NCI-H2081 (cell line): ENCODE data around the gene ALPI.
"Not testable (repeated sequence)": the region's sequence is repeated elsewhere in the genome, so short reads cannot be mapped to it uniquely, and the experiment has no call there.

Experiments used
- DNase-seq, 2 experiments: peaks; one replicate each; lab custom pipeline; 2025; lab: John Stamatoyannopoulos, UW

The ALPI gene

DNA sequence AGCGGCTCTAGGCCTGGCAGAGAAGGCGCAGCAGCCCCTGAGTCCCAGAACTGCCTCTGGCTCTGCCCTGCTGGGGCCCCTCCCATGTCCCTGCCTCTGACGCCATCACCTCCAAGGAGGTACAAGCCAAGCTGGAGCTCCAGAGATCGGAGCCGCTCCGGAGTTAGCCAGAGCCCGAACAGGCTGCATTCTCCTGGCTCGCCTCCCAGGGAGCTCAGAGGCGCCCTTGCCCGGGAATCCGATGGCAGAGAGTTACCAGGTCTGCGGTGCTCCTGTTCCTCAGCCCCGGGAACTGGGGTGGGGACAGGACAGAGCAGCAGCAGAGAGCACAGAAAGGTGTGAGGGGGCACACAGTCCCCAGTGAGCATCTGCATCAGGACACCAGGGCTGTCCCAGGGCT lies 12.9 kb upstream of the ALPI start:
- not testable (repeated sequence) for DNase-seq

DNA sequence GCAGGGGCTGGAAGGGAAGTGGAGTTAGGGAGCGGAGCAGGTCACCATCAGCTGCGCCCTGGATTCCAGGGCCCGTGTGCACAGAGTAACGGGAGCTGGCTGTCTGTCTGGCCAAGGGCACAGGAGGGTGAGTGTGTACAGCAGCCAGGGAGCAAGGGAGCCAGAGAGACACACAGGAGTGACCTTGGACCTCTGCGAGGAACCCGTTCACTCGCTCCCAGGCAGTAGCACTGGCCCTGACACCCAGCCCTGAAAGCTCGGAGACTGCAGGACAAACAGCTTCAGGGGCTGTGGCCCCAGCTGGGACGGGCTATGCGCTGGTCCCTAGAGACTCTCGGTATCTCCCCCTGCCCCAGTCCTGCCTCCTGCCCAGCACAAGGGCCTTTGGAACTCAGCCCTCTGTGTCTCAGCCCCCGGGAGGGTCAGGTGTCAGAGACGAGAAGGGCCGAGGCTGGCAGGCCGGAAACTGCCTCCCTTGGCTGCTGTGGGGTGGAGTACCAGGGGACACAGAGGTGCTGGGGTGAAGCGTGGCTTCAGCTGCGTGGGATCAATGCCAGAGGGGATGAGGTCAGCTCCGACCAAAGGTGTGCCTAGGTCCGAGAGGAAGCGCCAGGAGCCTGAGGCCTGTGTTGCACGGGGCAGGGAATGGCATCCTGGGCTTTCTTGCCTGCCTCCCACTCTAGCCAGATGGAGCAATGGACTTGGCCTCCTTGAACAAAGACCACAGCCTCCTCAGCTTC lies 12.1 kb upstream of the ALPI start:
- not testable (repeated sequence) for DNase-seq

DNA sequence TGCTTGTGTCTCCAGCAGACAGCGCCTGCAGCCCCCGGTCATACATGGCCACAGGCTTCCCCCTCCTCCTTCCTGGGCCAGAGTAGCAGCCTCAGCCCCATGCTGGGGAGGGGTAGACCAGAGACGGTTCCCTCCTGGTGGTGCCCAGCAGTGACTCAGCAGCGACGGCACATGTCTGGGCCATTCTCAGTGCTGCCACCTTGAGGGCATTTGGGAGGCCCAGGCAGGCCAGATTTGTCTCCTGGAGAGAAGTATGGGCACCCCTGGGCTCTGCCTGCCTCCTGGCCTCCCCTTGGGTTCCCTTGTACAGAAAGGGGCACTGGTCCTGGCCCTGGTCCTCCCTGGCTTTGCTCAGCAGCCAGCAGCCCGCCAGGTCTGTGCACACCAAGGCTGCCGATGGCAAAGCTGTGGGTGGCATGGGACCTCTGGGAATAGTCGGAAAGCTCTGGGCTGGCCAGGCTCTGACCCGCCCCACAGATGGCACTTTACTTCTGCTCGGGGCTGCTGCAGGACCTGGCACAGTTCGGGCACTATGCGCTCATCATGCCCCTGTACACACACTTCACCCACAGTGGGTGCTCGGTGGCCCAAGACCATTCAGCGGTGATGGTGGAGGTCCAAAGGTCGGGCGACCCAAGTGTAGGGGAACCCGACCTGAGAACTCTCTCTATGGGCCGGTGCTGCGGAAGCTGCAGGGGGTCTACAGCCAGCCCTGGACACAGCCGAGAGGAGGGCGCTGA lies 11.4 kb upstream of the ALPI start:
- DNase-seq = peak; percentile 25 to 38

DNA sequence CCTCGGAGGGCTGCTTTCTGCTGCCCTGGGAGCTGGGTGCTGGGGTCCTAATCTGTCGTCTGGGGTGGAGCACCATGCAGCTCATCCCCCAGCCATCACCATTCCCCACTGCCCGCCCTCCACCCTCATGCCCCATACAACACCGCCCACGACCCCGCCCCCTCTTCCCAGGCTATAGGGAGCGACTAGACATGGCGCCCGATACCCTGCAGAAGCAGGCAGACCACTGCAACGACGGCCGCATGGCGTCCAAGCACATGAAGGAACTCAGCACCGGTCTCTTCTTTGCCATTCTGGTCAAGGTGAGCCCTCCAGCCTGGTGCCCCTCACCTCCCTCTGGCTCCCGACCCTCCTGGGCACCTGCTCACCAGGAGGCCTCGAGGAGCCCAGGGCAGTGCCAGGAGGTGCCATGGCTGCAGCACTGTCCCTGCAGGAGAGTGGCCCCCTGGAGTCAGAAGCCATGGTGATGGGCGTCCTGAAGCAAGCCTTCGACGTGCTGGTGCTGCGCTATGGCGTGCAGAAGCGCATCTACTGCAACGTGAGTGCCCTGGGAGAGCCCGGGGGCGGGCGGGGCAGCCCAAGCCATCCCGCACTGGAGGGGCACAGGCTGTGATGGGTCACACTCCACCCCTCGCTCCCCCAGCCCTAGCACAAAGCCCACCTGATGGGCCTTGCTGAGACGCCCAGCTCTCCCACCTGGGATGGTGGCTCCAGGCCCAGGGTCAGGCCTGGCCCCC lies 10.6 kb upstream of the ALPI start:
- DNase-seq = not testable (repeated sequence)

DNA sequence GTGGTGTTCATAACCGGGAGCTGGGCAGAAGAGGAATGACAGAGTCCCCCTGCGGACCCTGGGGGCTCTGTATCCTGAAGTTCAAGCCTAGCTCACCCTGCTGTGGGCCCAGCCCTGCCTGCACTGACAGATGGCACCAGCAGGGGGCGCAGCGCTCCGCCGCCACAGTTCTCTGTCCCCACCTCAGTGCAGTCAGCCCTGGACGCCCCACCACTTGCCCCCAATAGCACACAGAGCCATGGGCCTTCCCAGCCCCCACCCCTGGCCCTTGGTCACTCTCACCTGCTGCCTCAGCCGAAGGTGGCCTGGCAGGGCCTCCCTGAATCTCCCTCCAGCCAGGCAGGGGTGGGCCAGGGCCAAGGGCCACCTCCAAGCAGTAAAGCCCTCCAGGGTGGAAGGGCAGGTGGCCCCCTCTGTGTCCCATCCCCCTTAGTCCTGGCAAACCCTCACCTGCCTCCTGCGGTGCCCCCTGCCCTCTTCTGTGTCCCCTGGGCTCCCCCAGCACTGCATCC lies 9.6 kb upstream of the ALPI start:
- DNase-seq = not testable (repeated sequence)

DNA sequence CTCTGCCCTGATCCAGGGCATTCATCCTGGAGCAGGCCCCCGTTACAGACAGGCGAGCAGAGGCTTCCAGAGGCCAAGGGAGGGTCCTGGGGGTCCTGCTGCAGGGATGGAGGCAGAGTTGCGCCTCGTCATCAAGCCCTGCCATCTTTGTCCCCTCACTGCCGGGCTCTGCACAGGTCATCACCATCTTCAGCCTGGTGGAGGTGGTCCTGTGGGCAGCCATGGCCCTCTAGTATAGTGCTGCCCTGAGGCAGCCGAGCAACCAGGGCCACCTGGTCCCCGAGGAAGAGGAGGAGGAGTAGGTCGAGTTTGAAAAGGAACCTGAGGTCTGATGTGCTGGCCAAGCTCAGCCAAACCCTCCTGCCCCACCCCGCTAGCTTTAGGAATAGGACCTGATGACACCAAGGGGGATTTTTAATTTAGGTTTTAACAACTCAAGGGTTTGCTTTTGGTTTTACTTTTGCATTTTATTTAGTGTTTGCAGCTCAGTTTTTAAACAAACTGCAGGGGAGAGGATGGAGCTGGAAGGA lies 8.8 kb upstream of the ALPI start:
- DNase-seq = no peak

DNA sequence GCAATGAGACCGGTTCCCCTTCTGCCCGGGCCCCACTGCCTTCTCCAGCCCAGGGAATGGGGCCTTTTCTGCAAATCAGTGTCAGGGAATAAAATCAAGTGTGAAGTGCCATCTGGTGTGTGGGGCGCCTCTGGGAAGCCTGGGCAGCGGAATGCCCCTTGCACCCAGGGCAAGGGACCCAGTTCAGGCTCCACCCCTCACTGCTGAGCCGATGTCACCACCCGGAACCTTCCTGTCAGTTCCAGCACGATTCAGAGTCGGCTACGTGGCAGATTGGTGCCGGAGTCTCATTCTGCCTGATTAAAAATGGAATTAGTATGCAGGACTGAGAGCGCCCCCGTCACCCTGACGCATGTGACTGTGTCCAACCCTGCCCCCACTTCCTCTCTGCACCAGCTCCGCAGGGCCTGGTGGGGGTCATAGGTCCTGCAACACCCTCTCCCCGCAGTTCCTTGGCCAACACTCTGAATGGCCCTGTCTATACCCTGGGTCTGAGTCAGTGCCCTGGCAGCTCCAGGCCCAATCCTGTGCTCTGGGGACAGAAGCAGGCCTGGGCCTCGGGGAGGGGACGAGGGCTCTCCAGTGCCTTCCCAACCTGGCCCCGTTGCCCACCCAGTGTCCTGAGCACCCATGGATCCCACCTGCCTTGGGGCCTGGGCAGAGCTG lies 8.2 kb upstream of the ALPI start:
- no peak for DNase-seq

DNA sequence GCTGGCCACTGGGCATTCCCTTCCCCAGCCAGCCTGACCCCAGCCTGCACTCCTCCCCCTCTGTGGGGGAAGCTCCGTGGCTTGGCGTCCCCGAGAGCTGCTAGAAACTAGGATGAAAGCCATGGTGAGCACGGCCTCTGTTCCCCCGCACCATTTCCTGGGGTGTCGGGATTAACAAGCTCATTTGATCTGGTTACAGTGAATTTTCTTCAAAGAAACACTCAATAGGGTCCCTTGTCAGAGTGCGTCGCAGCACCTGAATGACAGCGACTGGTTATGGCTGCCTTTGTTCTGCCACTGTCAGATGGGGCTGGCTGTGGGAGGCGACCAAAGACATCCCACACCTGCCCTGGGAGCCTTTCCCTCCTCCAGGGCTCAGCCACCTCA lies 7.7 kb upstream of the ALPI start:
- no peak for DNase-seq

DNA sequence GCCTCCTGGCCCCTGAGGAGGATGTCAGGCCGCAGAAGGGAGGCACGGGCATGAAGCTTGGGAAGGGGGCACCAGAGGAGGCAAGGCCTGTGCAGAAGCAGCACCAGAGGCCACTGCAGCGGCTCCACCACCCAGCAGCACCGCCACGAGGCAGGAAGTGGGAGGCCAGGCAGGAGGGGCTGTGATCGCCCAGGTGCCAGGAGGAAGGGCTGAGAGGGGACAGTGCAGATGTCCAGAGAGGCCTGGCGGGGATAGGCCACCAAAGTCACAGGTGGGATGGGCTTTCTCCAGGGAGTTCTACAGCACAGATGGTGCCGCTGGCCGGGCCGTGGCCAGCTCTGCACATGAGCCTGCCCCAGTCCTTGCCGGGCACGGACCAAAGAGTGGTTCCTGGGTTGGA lies 6.0 kb upstream of the ALPI start:
- no peak for DNase-seq

DNA sequence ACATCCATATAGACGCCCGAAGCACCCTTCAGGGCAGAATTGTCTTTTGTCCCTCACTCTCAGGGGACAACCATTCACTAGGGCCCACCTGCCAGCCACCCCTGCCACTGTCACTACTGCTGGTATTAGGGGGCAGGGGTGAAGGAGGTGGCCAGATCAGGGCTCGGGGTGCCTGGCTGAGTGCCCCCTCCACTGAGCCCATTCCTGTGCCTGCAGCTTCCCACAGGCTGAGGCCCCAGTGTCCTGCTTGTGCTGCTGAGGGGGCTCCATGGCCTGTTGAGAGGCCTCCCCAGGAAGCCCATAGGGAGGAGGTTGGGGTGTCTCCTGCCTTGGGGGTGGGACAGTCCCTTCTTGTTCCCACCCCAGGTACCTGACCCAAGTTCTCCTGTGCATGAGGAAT lies 4.3 kb upstream of the ALPI start:
- not testable (repeated sequence) for DNase-seq

DNA sequence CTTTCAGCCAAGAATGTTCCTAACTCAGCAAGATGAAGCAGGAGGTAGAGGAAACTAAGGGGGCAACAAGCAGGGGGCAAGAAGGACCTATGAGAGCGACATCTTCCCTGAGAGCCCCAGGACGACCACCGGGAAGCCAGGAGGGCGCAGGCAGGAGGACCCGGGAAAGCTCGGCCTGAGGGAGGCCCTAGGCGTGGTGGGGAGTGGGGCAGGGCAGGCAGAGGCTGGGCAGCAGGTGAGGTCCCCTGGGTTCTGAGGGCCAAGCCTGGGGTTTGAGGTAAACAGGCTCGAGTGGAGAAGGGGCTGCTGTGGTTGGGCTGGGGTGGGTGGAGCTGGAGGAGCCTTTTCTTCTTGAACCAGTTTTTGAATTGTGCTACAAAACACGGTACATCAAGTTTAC lies 1.3 kb upstream of the ALPI start:
- no peak for DNase-seq

DNA sequence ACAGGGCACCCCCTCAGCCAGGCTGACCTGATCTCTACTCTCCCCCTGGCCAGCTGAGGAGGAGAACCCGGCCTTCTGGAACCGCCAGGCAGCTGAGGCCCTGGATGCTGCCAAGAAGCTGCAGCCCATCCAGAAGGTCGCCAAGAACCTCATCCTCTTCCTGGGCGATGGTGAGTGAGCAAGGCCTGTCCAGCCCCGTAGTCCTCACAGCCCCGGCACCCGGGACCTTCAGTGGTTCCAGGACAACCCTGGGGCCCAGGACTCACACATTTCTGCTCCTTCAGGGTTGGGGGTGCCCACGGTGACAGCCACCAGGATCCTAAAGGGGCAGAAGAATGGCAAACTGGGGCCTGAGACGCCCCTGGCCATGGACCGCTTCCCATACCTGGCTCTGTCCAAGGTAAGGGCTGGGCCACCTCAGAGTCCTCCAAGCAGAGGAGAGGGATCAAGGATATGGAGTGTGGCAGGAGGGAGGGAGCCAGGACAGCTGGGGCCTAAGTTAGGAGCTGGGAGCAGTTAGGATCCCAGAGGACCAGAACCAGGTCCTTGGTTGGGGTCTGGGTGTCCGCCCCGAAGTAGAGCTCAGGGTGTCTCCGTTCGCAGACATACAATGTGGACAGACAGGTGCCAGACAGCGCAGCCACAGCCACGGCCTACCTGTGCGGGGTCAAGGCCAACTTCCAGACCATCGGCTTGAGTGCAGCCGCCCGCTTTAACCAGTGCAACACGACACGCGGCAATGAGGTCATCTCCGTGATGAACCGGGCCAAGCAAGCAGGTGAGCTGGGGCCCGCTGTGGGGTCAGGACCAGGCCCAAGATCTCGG lies 555 bp downstream of the ALPI start:
- DNase-seq = no peak

DNA sequence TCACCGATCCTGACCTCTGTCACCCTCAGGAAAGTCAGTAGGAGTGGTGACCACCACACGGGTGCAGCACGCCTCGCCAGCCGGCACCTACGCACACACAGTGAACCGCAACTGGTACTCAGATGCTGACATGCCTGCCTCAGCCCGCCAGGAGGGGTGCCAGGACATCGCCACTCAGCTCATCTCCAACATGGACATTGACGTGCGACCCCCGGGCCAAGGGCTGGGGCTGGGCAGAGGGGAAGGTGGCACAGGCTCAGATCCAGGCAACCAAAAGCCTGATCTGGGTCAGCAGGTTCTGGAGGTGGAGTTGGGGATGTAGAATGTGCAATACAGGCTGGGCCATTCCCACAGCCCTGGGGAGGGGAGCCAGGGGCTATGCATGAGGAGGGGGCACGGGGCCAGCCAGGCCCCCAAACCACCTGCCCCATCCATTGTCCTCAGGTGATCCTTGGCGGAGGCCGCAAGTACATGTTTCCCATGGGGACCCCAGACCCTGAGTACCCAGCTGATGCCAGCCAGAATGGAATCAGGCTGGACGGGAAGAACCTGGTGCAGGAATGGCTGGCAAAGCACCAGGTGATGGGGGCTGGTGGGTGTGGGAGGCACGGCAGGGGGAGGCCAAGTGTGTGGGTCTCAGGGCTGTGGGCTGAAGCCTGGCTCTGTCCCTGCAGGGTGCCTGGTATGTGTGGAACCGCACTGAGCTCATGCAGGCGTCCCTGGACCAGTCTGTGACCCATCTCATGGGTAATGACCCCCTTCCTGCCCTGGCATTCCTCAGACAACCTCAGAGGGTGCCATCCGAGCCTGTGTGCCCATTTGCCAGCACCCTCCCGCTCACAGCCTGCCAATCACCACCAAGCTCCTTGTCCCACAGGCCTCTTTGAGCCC lies 1.4 kb downstream of the ALPI start:
- DNase-seq = no peak

DNA sequence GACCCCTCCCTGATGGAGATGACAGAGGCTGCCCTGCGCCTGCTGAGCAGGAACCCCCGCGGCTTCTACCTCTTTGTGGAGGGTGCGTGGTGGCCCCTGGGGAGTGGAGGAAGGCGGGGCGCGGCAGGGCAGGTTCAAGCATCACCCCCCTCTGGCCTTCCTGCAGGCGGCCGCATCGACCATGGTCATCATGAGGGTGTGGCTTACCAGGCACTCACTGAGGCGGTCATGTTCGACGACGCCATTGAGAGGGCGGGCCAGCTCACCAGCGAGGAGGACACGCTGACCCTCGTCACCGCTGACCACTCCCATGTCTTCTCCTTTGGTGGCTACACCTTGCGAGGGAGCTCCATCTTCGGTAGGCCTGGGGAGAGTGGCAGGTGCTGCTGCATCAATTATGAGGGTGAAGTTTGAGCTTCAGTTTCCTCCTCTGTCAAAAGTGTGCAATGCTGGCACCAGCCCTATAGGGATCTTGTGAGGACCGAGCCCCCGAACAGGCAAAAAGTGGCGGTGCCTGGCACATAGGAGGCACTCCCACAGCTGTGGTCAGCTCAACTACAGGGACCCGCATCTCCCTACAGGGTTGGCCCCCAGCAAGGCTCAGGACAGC lies 2.2 kb downstream of the ALPI start:
- no peak for DNase-seq

DNA sequence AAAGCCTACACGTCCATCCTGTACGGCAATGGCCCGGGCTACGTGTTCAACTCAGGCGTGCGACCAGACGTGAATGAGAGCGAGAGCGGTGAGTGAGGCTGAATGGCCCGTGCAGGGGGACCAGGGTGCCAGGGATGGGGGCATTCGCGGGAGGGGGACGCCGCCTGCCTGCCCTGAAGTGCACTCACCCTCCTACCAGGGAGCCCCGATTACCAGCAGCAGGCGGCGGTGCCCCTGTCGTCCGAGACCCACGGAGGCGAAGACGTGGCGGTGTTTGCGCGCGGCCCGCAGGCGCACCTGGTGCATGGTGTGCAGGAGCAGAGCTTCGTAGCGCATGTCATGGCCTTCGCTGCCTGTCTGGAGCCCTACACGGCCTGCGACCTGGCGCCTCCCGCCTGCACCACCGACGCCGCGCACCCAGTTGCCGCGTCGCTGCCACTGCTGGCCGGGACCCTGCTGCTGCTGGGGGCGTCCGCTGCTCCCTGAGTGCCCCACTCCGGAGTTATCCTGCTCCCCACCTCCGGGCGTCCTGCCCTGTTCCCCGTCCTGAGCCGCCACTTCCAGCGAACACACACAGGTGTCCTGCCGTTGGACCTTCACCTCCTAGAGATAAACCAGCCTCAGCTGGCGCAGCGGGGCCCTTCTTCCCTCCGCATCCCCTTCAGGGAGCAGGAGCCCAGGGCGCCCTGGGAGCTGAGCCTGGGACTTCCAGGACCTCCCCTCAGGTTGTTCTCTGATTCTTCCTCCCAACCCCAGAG lies 2.9 kb downstream of the ALPI start:
- no peak for DNase-seq

DNA sequence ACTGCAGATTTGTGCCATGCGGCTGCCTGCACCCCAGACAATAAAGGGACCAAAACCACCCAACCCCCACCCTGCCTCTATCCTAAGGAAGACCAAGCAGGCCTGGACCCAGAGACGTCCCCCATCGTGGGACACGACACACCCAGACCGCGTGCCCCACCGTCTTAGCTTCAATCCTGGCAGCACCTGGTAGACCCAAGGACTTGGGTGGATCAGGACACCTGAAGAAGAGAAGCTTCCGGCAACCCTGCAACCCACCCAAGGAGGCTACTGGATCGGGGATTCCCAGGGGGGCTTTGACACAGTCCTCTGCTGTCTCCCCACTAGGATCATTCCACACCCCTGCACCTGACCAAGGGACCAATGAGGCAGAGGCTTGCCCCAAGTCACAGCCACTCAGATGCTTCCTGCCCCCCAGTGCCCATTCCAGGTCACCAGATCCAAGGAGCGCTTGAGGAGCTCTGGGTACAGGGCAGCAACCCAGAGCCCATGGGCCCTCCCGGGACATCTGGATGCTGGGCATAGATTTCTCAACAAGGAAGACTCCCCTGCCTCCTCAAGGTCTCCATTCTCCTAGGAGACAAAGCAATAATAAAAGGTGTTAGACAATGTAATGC lies 3.6 kb downstream of the ALPI start:
- no peak for DNase-seq

DNA sequence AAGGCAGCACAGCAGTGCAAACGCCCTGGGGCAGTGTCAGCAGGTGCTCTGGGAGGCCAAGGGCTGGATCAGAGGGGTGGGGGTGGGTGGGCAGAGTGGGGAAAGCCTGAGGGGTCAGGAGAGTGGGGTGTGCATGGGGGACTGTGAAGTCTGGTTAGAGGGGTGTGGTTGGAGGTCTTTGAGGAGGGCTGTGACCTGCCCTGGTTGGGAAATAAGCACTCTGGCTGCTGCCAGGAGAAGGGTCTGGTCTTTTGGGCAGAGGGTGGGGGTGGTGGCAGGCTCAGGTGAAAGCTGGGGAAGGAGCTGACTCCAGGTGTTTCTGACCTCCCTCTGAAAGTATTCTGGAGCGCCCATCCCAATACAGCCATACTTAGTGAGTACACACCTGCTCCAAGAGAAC lies 4.2 kb downstream of the ALPI start:
- DNase-seq = no peak
